Keratinocyte (primary cell): Measurements from ENCODE around the gene CCR6. TPM values are rescaled to one million over a fixed set of nuclear protein-coding genes. Genes with fewer than 3 reads are reported as not detected.

ENCODE experiments used
- DNase-seq: peaks from one replicate; pipeline ENCODE4 v3.0.0-alpha.2; 2011; ENCODE audit warnings: low read depth, missing footprints, low spot score
- FAIRE-seq: peaks from 2 replicates; lab custom pipeline; 2011; peaks lifted over from hg19 to GRCh38; lab: Jason Lieb, UNC
- H2AFZ ChIP-seq: 2 replicates; pipeline ENCODE4 v1.6.0; 2012; ENCODE audit warnings: low read length, control low read depth, inconsistent platforms; ENCODE audit not compliant: control insufficient read depth
- H3K27ac ChIP-seq: 2 replicates; pipeline ENCODE4 v1.5.1; 2011; ENCODE audit warnings: low read length; ENCODE audit not compliant: control insufficient read depth, insufficient read depth
- H3K27me3 ChIP-seq: 3 replicates; pipeline ENCODE4 v1.6.0; 2011; ENCODE audit warnings: low read length; ENCODE audit not compliant: control insufficient read depth, insufficient read depth; ENCODE audit errors: extremely low read depth
- H3K36me3 ChIP-seq, 2 experiments: 2 replicates in 1 of 2; 3 replicates in 1 of 2; pipeline ENCODE4 v1.5.1; 2011; ENCODE audit warnings: low read length in 2 of 2, mild to moderate bottlenecking in 1 of 2; ENCODE audit not compliant: control insufficient read depth in 2 of 2, insufficient read depth in 2 of 2; ENCODE audit errors: extremely low read depth in 1 of 2
- H3K4me1 ChIP-seq: 3 replicates; pipeline ENCODE4 v1.5.1; 2011; ENCODE audit warnings: low read length; ENCODE audit not compliant: control insufficient read depth, insufficient read depth; ENCODE audit errors: extremely low read depth
- H3K4me2 ChIP-seq: 3 replicates; pipeline ENCODE4 v1.6.0; 2011; ENCODE audit warnings: low read depth, low read length; ENCODE audit not compliant: control insufficient read depth, insufficient read depth; ENCODE audit errors: extremely low read depth
- H3K4me3 ChIP-seq, 3 experiments: fragments of 200-600 bp in 1 of 3; sonication (generic) in 1 of 3; 2 replicates in 2 of 3; 3 replicates in 1 of 3; pipeline ENCODE4 v1.5.1; 2011 to 2016; ENCODE audit warnings: low read length in 3 of 3, mild to moderate bottlenecking in 3 of 3, control low read depth in 2 of 3, inconsistent platforms in 1 of 3, low read depth in 1 of 3, mixed read lengths in 1 of 3, mixed run types in 1 of 3, moderate library complexity in 1 of 3; ENCODE audit not compliant: control insufficient read depth in 2 of 3, insufficient read depth in 2 of 3; ENCODE audit errors: extremely low read depth in 1 of 3
- H3K79me2 ChIP-seq: 2 replicates; pipeline ENCODE4 v1.6.0; 2012; ENCODE audit warnings: low read length; ENCODE audit not compliant: control insufficient read depth, insufficient read depth
- H3K9ac ChIP-seq: 3 replicates; pipeline ENCODE4 v1.6.0; 2011; ENCODE audit warnings: low read length; ENCODE audit not compliant: control insufficient read depth, insufficient read depth; ENCODE audit errors: extremely low read depth
- H3K9me1 ChIP-seq: 3 replicates; pipeline ENCODE4 v1.6.0; 2011; ENCODE audit warnings: low read length; ENCODE audit not compliant: control insufficient read depth, insufficient read depth; ENCODE audit errors: extremely low read depth
- H3K9me3 ChIP-seq: 2 replicates; pipeline ENCODE4 v1.5.1; 2012; ENCODE audit warnings: low read depth, low read length; ENCODE audit not compliant: control insufficient read depth
- H4K20me1 ChIP-seq: 3 replicates; pipeline ENCODE4 v1.6.0; 2011; ENCODE audit warnings: low read length; ENCODE audit not compliant: control insufficient read depth, insufficient read depth; ENCODE audit errors: extremely low read depth
- EZH2 ChIP-seq: IDR thresholded peaks from one replicate; pipeline ENCODE4 v1.6.1; 2012; ENCODE audit warnings: inconsistent platforms, mild to moderate bottlenecking, low read length, moderate library complexity
- dilution Hi-C: fragments of 300-500 bp; cut with MboI; formaldehyde crosslinking; loops from one replicate; pipeline ENCODE4 v1.7.0; 2020; ENCODE audit warnings: low sequenced_read_pairs; ENCODE audit not compliant: extremely low pct_ligation_motif_present
- polyA minus RNA-seq, 3 experiments: library from RNA; depleted of rRNA, polyadenylated mRNA; stranded (reverse); fragments of >200 nt; gene quantifications; 1 replicate in 1 of 3; 2 replicates in 1 of 3; 3 replicates in 1 of 3; pipeline ENCODE4 v1.2.3, GENCODE V29; 2011
- polyA plus RNA-seq, 5 experiments: library from polyadenylated mRNA; depleted of rRNA in 3 of 5; stranded (reverse) in 3 of 5; stranded (forward) in 1 of 5; unstranded in 1 of 5; fragments of >200 nt; gene quantifications; 1 replicate in 1 of 5; 2 replicates in 3 of 5; 3 replicates in 1 of 5; pipeline versions ENCODE4 v1.2.1 to v1.2.3, GENCODE V29; 2011 to 2012; ENCODE audit warnings: missing spikeins in 2 of 5, low read depth in 1 of 5, low replicate concordance in 1 of 5
- TF ChIP-seq, protein P1 (sequence below), 3 experiments: IDR thresholded peaks in 1 of 3; conservative IDR thresholded peaks in 1 of 3; optimal IDR thresholded peaks in 1 of 3; 2 replicates in 2 of 3; 3 replicates in 1 of 3; pipeline versions ENCODE3 to v1.5.1; 2011; ENCODE audit warnings: low read length in 3 of 3, mild to moderate bottlenecking in 3 of 3, moderate library complexity in 2 of 3, control low read depth in 1 of 3, inconsistent platforms in 1 of 3; ENCODE audit not compliant: insufficient read depth in 2 of 3; ENCODE audit errors: extremely low read depth in 1 of 3

The CCR6 gene
- not detected in 3 replicates for polyA plus RNA-seq
- polyA plus RNA-seq (2011; ENCODE audit: low read depth), result not detected
- polyA plus RNA-seq (2011; cell fraction: cytosol; rRNA removed), result not detected in 2 replicates
- not detected in 2 replicates for polyA plus RNA-seq (2011; cell fraction: nucleus; rRNA removed)
- polyA plus RNA-seq (2012; ENCODE audit: low replicate concordance), result not detected in 2 replicates
- not detected in 3 replicates for polyA minus RNA-seq
- polyA minus RNA-seq (2011; cell fraction: cytosol; rRNA and poly(A)+ RNA removed), result not detected
- not detected in 2 replicates for polyA minus RNA-seq (2011; cell fraction: nucleus; rRNA and poly(A)+ RNA removed)

DNA sequence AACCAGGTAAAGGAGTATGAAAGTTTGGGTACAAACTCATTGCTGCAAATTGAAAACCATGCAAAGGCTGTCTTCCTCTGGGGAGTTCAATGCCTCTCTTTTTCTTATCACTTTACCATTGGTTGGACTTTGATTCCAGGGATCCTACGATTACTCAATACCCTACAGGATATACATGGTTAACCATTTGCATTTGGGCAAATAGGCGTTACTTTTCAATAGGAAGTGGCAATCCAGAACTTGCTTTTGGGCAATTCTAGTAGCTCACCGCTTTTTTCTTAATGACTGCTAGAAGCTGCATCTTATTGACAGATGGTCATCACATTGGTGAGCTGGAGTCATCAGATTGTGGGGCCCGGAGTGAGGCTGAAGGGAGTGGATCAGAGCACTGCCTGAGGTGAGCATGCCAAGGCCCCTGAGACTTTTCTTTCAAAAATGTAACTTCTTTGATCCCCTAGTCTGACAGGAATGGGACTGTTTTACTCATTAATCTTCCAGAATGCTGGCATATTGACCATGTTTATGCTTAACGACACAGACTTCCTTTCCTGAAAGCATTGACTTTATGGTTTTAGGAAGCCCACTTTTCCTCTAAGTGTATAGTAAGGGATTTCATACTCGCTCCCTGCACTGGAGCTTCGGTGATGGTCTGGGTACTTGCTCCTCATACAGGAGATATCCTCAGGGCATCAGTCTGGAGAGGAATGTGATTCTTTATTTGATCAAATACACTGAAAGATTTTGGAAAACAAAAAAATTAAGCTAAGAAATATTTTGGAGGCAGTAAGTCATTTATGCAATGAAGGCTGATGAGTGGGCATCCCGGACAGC, at the start of gene CCR6:
Gene CCR6, plus strand, starts transcription at position 270 of the 831 bp plus-strand sequence. CDS start 13,039 bp downstream, outside the sequence.
- no peaks in the 10 kb centered on the region for H3K9me3 ChIP-seq
- no peak within 1 kb of the TSS for H3K4me2 ChIP-seq
- H2AFZ ChIP-seq, result no peak within 1 kb of the TSS
- dilution Hi-C loops, result no loop called here
- H3K4me1 ChIP-seq, result no peaks in the 10 kb centered on the region
- no peak within 1 kb of the TSS for H3K4me3 ChIP-seq
- no peaks in the 10 kb centered on the region for H4K20me1 ChIP-seq
- H3K79me2 ChIP-seq, result no peaks in the 10 kb centered on the region
- TF ChIP-seq, protein P1, sequence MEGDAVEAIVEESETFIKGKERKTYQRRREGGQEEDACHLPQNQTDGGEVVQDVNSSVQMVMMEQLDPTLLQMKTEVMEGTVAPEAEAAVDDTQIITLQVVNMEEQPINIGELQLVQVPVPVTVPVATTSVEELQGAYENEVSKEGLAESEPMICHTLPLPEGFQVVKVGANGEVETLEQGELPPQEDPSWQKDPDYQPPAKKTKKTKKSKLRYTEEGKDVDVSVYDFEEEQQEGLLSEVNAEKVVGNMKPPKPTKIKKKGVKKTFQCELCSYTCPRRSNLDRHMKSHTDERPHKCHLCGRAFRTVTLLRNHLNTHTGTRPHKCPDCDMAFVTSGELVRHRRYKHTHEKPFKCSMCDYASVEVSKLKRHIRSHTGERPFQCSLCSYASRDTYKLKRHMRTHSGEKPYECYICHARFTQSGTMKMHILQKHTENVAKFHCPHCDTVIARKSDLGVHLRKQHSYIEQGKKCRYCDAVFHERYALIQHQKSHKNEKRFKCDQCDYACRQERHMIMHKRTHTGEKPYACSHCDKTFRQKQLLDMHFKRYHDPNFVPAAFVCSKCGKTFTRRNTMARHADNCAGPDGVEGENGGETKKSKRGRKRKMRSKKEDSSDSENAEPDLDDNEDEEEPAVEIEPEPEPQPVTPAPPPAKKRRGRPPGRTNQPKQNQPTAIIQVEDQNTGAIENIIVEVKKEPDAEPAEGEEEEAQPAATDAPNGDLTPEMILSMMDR (optimal IDR thresholded peaks at IDR 0.05 in 1 of 3, IDR thresholded peaks at IDR 0.05 in 1 of 3, conservative IDR thresholded peaks at IDR 0.05 in 1 of 3; ENCODE audit: extremely low read depth in 1 of 3, insufficient read depth in 2 of 3, low read length in 3 of 3), result no peak
- TF ChIP-seq EZH2, result no peak
- FAIRE-seq, result no peak
- no peak for DNase-seq
- no peaks in the 10 kb centered on the region for H3K36me3 ChIP-seq
- no peaks in the 10 kb centered on the region for H3K9me1 ChIP-seq
- no peaks in the 10 kb centered on the region for H3K27me3 ChIP-seq
- H3K9ac ChIP-seq, result no peak within 1 kb of the TSS
- no peak within 1 kb of the TSS for H3K27ac ChIP-seq

DNA sequence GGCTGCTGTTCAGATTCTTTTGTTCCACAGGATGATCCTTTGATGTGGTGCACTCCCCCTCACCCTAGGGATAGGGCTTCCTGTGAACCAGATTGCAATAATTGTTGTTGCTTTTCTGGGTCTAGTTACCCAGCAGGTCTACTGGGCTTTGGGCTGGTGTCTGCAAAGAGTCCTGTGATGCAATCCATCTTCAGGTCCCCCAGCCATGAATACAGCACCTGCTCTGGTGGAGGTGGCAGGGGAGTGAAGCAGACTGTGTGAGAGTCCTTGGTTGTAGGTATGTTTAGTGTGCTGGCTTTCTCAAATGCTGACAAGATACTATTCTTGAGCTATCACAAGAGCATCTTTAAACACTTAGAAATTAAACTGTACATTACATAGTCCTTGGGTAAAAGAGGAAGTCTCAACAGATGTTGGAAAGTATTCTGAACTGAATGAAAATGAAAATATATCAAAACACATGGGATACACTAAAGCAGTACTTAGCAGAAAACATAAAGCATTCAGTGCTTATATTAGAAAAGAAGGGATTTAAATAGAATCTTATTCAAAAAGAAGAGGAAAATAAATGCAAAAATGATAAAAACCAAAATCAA, 49.1 kb upstream of the CCR6 start:
- TF ChIP-seq, protein P1 (optimal IDR thresholded peaks at IDR 0.05 in 1 of 3, IDR thresholded peaks at IDR 0.05 in 1 of 3, conservative IDR thresholded peaks at IDR 0.05 in 1 of 3; ENCODE audit: extremely low read depth in 1 of 3, insufficient read depth in 2 of 3, low read length in 3 of 3), result no peak
- TF ChIP-seq EZH2, result no peak

More for the DNA sequence above, 49.1 kb upstream of the CCR6 start:
- Histone ChIP-seq H3K9ac (no peak overlapping the region), H2AFZ (no peak overlapping the region), H3K4me2 (no peak overlapping the region), H3K36me3 (no peaks in the 10 kb centered on the region), H3K79me2 (no peaks in the 10 kb centered on the region), H3K4me1 (no peaks in the 10 kb centered on the region), H3K4me3 (no peak overlapping the region), H3K27ac (no peak overlapping the region), H3K9me3 (no peaks in the 10 kb centered on the region), H4K20me1 (no peaks in the 10 kb centered on the region), H3K27me3 (peaks cover 3% of the 10 kb centered on the region), H3K9me1 (no peaks in the 10 kb centered on the region)
- dilution Hi-C loops, result no loop called here
- FAIRE-seq (no peak), DNase-seq (no peak)
